ENCODE measurements around the gene ATG2A. TPM values are rescaled to one million over a fixed set of nuclear protein-coding genes. Genes with fewer than 3 reads are reported as not detected.

ATG2A gene
- total RNA-seq, 1 experiment from 2014 or later, result 5.2 TPM

- DNase-seq (ENCODE audit: low read depth, low spot score), result no peak
- in situ Hi-C loops (cut with HindIII; ENCODE audit: low pct_unique_long_range_greater_than_20kb, low sequenced_read_pairs), result no loop called here
These were observed 37.6 kb downstream of the ATG2A start for GRCh38 chr11:64879244-64879900.

- in situ Hi-C loops (cut with HindIII; ENCODE audit: low pct_unique_long_range_greater_than_20kb, low sequenced_read_pairs), result no loop called here
These were observed 38.3 kb downstream of the ATG2A start, which contains the start of gene EHD1 for GRCh38 chr11:64878494-64879243. EHD1 (minus strand) TSS chr11:64878621; CDS start chr11:64878464, 157 bp downstream.

GRCh38 chr11:64878223-64878493 lies 38.9 kb downstream of the ATG2A start:
- in situ Hi-C loops (cut with HindIII; ENCODE audit: low pct_unique_long_range_greater_than_20kb, low sequenced_read_pairs), result no loop called here
- DNase-seq (ENCODE audit: low read depth, low spot score), result no peak

More at GRCh38 chr11:64878494-64879243, 38.3 kb downstream of the ATG2A start, which contains the start of gene EHD1:
- DNase-seq (ENCODE audit: low read depth, low spot score), result peak; percentile 94

- DNase-seq (ENCODE audit: low read depth, low spot score), result no peak
- in situ Hi-C loops (cut with HindIII; ENCODE audit: low pct_unique_long_range_greater_than_20kb, low sequenced_read_pairs), result no loop called here
These were observed 39.4 kb downstream of the ATG2A start for GRCh38 chr11:64877390-64878222.

- in situ Hi-C loops (cut with HindIII; ENCODE audit: low pct_unique_long_range_greater_than_20kb, low sequenced_read_pairs), result no loop called here
- DNase-seq (ENCODE audit: low read depth, low spot score), result no peak
These were observed 40.1 kb downstream of the ATG2A start for GRCh38 chr11:64876835-64877341.

- peak; percentile 55 for DNase-seq (ENCODE audit: low read depth, low spot score)
- in situ Hi-C loops (cut with HindIII; ENCODE audit: low pct_unique_long_range_greater_than_20kb, low sequenced_read_pairs), result no loop called here
These were observed 40.7 kb downstream of the ATG2A start for GRCh38 chr11:64876229-64876750.

- in situ Hi-C loops (cut with HindIII; ENCODE audit: low pct_unique_long_range_greater_than_20kb, low sequenced_read_pairs), result no loop called here
- no peak for DNase-seq (ENCODE audit: low read depth, low spot score)
These were observed 41.4 kb downstream of the ATG2A start for GRCh38 chr11:64875369-64876228.

- in situ Hi-C loops (cut with HindIII; ENCODE audit: low pct_unique_long_range_greater_than_20kb, low sequenced_read_pairs), result no loop called here
- no peak for DNase-seq (ENCODE audit: low read depth, low spot score)
These were observed 42.4 kb downstream of the ATG2A start for GRCh38 chr11:64874308-64875240.

- in situ Hi-C loops (cut with HindIII; ENCODE audit: low pct_unique_long_range_greater_than_20kb, low sequenced_read_pairs), result no loop called here
- DNase-seq (ENCODE audit: low read depth, low spot score), result no peak
These were observed 44.1 kb downstream of the ATG2A start for GRCh38 chr11:64872790-64873488.

GRCh38 chr11:64871492-64871891 lies 45.5 kb downstream of the ATG2A start:
- DNase-seq (ENCODE audit: low read depth, low spot score), result no peak
- in situ Hi-C loops (cut with HindIII; ENCODE audit: low pct_unique_long_range_greater_than_20kb, low sequenced_read_pairs), result no loop called here

- DNase-seq (ENCODE audit: low read depth, low spot score), result no peak
- in situ Hi-C loops (cut with HindIII; ENCODE audit: low pct_unique_long_range_greater_than_20kb, low sequenced_read_pairs), result no loop called here
These were observed 46.0 kb downstream of the ATG2A start for GRCh38 chr11:64870893-64871466.

- DNase-seq (ENCODE audit: low read depth, low spot score), result no peak
- in situ Hi-C loops (cut with HindIII; ENCODE audit: low pct_unique_long_range_greater_than_20kb, low sequenced_read_pairs), result no loop called here
These were observed 46.7 kb downstream of the ATG2A start for GRCh38 chr11:64870176-64870892.

- DNase-seq (ENCODE audit: low read depth, low spot score), result no peak
- in situ Hi-C loops (cut with HindIII; ENCODE audit: low pct_unique_long_range_greater_than_20kb, low sequenced_read_pairs), result no loop called here
These were observed 47.3 kb downstream of the ATG2A start for GRCh38 chr11:64869571-64870175.

- DNase-seq (ENCODE audit: low read depth, low spot score), result no peak
- in situ Hi-C loops (cut with HindIII; ENCODE audit: low pct_unique_long_range_greater_than_20kb, low sequenced_read_pairs), result no loop called here
These were observed 48.0 kb downstream of the ATG2A start for GRCh38 chr11:64868904-64869570.
